ENCODE data around the gene CENPT.
"Not testable (repeated sequence)": the region's sequence is repeated elsewhere in the genome, so short reads cannot be mapped to it uniquely, and the experiment has no call there.

CENPT gene

DNA sequence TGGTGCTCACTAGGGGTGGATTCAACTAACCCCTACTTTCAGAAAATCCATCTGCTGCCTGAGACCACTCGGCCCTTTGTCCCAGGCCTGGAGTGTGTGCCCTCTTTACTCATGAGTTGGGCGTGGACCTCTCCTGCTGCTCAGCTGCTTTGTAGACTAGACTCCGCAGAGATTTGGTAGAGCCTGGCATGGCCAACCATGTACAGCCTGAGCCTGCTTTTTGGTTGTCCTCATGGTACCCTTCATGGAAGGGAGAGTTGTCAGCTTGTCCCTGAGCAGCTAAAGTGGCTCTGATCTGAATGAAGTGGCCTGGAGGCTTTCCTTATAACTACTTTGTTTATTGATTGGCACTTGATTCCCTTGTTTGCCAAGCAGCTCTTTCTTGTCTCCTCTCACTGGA is 26.9 kb upstream of the CENPT start:
- no peak for FAIRE-seq

DNA sequence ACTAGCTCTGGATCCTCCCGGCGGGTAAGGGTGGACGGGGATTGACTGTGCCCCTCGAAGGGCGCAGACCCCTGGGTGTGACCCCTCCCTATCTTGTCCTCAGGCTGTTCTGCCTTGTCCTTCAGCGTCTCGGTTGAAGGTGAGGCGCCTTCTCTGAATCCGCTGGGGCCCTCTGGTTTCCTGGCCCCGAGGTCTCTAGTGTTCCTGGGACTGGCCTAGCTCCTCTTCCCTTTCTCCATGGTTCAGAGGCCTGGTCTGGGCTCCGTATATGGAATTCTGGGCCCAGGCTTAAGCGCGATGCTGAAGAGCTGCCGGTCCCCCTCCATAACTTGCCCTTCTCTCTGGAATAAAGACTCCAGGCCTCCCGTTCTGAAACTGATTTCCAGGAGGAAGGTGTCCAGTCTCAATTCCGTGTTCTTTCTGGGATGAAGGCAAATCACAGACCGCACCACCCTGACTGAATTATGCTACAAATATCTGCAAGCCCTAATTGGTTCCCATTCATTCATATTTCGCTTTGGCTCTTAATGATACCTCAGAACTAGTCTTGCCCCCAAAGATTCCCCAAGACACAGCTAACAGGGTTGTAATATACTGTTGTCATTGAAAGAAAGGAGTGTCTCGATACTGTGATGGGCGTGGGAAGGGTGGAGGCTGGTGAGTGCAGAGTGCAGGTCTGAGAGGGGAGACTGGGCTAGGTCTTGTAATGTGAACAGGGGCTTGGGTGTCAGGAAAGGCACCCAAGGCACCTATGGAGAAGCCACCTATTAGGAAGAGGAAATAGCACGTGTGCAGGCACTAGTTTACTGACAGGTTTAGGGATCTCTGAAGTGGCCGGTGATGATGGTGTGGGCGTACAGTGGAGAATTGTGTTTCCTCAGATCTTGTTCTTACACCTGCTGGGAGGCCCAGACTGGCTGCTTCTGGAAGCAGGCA is 26.2 kb upstream of the CENPT start:
- no peak for FAIRE-seq

GRCh38 chr16:67872631-67873434 is 25.3 kb upstream of the CENPT start, which contains the start of gene EDC4:
Gene EDC4, plus strand, starts transcription at chr16:67873052. Its CDS starts 210 bp downstream, at chr16:67873262.
- no peak for FAIRE-seq

GRCh38 chr16:67872131-67872630 is 24.7 kb upstream of the CENPT start:
- no peak for FAIRE-seq

- no peak for FAIRE-seq
Measured at GRCh38 chr16:67871256-67871655, 23.8 kb upstream of the CENPT start.

DNA sequence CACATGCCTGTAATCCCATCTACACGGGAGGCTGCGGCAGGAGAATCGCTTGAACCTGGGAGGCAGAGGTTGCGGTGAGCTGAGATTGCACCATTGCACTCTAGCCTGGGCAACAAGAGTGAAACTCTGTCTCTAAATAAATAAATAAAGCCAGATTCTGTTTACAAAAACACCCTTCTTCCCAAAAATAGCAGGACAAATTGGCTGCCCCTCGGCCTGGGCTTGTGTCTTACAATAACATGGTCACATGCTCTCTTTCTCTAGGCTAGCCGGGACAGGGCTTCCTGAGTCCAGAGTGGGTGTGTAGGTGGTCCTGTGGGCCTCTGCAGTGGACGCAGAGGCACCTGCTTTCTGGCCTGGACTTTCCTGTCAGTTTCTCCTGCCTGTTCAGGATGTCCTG is 22.2 kb upstream of the CENPT start:
- FAIRE-seq, result no peak

GRCh38 chr16:67868290-67868689 is 20.8 kb upstream of the CENPT start:
- FAIRE-seq, result no peak

DNA sequence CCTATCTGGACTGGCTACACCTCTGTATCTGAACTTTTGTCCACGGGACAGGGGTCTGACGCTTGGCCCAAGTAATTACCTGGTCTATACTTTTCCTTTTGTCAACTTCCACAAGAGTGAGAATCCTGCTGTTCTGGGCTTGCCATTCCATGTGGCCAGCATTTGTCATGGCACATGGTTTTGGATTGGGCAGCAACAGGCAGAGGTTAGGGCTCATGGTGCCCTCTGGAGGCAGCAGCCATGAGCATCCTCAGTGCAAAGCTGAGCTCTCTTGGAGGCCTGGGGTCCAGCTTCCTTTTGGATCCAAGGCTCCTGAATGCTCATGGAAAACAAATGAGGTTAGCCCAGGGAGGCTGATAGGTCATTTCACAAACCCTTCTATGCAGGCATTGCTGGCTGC is 17.8 kb upstream of the CENPT start:
- FAIRE-seq, result no peak

- no peak for FAIRE-seq
Measured at GRCh38 chr16:67864594-67864993, 17.1 kb upstream of the CENPT start.

DNA sequence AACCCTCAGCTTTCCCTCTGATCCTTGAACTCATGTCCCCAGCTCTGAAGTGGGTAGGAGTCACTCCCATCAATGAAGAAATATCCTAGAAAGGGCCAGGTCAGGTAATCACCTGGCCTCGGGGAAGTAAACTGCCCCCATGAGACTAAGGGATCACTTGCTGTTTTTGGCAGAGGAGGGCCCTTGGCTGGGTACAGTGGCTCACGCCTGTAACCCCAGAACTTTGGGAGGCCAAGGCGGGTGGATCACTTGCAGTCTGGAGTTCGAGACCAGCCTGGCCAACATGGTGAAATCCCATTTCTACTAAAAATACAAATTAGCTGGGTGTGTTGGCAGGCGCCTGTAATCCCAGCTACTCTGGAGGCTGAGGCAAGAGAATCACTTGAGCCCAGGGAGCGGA is 16.6 kb upstream of the CENPT start:
- FAIRE-seq, result not testable (repeated sequence)

GRCh38 chr16:67862623-67863583 is 15.4 kb upstream of the CENPT start:
- no peak for FAIRE-seq

DNA sequence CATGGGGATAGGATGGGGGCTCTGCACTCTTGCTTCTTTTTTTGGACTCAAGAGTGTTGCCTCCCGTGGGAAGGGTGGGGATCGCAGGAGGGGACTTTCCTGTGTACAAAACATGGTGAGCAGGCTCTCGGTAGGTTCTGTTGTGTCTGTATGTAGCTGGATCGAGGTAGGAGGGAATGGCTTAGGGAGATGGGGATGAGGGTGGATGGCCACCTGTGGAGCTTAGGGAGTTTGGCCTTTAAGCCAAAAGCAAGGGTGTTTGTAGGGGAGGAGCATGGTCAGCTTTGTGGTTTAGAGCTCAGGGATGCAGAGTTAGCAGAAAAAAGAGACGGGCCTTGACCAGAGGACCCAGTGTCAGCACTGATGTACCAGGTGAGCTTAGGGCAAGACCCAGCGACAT is 14.4 kb upstream of the CENPT start:
- no peak for FAIRE-seq

DNA sequence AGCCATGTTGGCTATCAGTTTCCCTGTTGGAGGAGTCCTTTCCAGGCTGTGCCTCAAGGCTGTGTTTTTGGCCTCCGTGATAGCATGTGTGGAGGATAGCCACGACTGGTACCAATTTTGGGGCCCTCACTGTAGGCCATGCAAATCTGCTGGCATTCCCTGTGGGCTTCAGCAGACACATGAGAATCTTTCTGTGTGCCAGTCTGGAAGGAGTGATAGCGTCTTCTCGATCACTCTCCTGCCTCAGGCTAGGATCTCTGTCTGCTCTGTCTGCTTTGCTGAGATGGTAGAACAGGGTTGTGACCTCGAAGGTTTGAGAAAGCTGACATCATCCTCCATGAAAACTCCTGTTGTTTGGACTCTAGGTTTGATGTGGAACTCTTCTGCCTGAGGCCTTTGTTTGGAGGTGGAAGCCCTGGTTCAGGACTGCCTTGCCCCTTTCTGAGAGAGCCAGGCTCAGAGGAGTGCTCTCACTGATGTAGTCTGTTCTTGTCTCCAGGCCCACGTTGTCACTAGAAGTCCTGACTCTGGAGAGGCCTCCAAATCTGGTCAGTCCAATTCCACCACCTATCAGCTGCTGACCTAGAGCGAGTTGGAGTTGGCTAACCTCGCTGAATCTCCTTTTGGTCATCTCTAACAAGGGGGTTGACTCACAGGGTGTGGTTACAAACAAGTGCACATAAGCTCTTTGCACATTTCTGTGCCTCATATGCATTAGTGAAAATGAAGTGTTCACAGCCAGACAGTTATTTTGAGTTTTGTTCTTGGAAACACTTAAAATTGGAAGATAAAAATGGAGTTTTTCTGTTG is 13.3 kb upstream of the CENPT start:
- FAIRE-seq, result no peak

GRCh38 chr16:67858500-67858899 is 11.0 kb upstream of the CENPT start:
- FAIRE-seq, result no peak

DNA sequence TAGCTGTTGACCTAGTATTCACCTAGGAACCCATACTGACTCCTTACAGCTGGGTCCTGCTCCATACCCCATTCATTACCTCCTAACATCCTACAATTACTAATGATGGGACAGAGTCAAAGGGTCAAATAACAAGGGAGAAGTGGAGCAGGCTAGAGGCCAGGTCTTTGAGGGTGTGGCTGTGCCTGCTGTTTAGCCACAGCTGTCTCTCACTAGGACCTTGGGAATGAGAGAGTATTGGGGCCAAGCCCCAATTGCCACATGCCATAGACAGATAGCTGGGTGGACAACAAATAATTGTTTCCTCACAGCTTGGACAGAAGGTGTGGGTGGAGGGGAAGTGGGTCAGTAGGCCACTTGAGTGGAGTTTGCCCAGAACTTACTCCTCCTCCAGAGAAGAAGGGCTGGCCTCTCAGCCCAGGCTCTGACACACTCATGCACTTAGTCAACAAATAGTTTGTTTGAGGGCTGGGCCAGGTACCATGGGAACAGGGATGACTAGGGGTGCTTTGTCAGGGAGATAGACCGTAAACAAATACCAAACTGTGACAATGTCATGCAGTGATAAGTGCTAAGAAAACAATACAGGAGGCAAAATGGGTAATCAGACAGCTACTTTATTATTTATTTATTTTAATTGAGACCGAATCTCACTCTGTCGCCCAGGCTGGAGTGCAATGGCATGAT is 10.2 kb upstream of the CENPT start:
- FAIRE-seq, result no peak

DNA sequence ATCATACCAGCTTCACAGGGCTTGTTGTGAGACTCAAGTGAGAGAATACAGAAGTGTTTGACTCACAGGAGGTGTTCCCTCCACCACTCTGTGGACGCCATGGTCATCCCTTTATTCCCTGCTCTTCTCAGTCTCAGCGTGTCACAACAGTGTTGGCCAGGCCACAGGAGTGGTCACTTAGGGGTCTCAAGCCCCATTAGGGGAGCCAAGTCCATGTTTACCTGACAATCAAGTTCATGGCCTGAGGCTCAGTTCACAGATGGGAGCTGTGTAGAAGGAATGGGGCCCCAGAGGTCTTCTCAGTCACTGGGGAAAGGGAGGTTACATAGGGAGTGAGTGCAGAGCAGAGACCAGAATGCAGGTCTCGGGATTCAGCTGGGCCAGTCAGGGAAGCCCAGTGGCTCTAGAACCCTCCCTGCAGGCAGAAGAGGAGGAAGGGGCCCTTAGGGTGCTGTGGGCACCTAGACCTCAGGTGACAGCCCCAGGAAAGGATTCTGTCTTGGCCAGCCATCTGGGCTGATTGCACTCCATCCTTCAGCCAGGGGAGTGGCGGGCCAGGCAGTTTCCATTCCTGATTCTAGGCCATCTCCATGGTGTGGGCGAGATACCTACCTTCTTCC is 9.5 kb upstream of the CENPT start:
- FAIRE-seq, result no peak

- FAIRE-seq, result no peak
Measured at GRCh38 chr16:67855789-67856188, 8.3 kb upstream of the CENPT start.

DNA sequence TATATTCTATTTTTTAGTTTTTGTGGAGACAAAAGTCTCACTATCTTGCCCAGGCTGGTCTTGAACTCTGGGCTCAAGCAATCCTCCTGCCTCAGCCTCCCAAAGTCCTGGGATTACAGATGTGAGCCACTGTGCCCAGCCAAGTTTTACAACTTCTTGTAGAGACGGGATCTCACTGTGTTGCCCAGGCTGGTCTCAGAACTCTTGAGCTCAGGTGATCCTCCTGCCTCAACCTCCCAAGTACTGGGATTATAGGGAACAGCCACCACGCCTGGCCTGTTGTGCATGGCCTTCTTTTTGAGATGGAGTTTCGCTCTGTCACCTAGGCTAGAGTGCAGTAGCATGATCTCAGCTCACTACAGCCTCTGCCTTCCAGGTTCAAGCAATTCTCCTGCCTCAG is 6.2 kb upstream of the CENPT start:
- FAIRE-seq, result no peak

GRCh38 chr16:67848118-67848517 is 625 bp upstream of the CENPT start:
- no peak for FAIRE-seq

DNA sequence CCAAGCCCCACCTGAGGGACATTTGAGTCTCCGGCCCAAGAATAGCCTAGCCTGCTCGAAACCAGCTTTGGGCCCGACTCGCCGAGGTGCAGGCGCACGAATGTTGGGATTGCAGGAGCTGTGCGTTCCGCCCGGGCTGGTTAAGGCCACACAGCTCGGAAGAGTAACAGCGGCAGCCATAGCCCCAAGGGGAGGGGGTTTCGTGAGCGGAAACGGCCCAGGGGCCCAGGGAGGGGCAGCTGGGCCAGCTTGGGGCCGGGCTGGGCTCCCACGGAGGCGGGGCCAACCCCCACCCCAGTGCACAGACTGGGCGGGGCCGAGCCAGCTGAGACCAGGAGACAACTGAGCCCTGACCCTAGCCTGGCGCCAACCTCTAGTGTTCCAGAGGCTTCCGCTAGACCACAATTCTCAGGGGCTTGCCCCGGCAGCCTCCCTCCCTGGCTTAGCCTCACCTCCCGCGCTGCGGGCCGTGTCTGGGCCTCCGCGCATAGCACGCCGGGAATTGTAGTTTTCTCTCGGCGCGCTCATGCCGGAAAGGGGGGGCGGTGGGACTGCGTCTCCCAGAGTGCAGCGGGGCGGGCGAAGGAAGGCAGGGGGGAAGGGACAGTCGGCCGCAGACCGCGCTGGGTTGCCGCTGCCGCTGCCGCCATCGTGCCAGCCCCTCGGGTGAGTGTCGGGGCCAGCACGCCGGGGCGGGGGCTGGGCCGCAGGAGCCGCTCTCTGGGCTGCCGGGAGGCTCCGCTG is 1.0 kb downstream of the CENPT start, which contains the start of gene NUTF2:
NUTF2 (plus strand) TSS at position 614 of the 744 bp plus-strand sequence. CDS start 18,198 bp downstream, outside the sequence.
- no peak for FAIRE-seq
